ENCODE data around the gene NCSTN.
"Not testable (repeated sequence)": the region's sequence is repeated elsewhere in the genome, so short reads cannot be mapped to it uniquely, and the experiment has no call there.

The NCSTN gene

DNA sequence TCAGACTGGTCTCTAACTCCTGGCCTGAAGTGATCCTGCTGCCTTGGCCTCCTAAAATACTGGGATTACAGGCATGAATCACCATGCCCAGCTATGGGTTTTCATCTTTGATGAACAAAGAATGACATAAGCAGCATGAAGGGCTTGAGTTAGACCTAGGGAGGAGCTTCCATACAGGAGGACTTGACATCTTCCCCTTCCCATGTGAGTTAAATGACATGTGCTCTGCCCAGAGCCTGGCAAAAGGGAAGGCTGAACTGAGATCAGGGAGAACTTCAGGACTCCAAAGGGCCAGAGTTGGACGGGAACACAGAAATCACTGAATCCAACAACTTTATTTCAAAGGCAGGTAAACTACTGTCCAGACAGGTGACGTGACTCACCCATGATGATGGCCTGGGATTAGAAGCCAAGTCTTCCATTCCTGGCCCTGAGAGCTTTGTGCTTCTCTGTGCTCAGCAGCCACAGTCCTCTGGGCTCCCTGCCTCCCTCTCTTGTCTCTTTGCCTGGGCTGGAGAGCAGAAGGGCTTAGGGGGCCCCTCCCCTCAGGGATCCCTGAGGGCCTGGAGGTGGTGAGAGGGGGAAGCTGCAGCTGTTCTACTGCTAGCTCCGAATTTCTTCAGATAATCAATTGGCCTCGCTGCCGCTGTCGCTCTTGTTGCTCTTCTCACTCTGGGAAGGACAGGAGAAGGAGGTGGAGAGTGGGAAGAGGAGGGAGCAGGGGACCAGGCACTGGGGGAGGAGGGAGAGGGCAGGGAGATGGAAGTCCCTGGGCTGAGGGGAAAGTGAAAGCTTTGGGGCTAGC, 31.3 kb downstream of the NCSTN start:
- peak; percentile 71 for DNase-seq

DNA sequence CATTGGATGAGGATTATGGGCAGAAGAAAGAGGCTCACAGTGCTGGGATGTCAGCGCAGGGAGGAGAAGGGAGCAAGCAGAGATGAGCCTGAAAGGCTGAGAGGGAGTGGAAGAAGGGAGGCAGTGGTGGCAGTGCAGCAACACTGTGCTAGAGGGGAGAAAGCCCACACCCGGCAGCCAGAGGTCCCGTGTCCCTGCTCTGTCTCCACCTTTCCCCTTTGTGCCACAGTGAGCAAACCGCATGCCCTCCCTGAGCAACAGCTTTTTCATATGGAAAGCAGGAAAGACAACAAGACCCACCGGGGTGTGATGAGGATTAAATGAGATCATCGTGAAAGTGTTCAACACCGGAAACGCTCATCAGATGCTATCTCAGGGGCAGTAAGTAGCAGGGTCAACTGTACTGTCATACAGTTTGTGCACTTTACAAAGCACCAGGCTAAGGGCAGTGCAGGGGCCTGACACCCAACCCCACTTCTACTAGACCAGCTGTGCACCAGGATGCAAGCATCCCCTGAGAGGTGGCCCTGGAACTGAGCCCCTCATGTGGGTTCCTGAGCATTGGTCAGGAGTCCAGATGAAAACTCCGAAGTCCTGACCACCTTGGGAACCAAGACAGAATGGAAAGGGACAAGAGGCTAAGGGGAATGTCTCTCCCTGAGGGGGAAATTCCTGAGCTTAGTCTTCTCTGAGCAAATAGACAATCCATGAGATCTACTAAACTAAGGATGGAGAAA, 32.8 kb downstream of the NCSTN start:
- no peak for DNase-seq

DNA sequence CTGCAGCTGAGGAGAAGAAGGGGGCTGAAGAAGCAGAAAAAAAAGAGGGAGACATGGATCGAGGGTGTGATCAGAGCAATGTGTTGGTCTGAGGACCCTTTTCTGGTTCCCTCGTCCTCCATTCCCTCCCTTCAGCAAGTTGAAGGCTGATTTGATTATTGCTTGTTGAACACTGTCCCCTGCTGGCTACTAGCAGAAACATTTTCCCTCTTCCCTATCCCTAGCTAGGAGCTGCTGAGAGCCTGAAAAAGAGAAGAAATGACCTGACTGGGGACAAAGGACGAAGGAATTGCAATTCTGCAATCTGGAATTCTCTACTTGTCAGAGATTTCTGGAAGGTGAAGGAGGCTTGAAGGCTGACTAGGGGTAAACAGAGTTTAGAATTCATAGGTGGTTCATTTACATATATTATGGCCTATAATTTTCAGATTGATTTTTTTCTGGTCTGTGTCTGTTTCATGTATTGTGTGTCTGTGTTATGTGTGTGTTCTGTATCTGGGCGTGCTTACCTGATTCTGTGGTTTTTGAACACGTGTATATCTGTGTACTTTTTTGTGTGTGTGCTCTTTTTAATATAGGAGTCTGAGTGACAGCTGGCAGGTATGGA, 33.4 kb downstream of the NCSTN start:
- DNase-seq: no peak

DNA sequence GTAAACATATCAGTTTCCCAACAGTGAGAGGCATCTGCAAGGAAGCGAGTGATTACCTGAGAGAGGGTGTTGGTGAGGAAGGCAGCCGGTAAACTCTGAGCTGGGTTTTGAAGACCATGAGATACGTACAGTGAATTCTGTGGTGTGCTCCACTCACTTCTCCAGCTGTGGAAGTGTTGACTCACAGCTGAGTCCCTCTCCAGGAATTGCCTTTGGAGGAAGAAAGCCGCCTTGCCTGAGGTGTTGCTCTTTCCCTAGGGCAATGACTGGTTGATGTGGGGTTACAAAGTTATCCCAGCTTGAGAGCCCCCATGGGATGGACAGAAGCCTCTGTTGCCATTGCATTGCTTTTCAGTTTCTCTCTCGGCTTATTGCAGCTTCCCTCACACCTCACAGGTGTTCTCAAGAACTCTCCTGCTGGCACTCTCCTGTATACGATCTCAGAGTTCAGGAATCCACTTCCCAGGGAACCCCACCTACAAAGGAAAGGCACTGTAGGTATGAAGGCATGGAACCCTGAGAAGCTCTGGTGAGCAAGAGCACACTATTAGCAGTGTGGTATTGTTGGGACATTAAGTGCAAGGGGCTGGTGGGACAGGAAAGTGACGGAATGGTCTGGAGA, 34.5 kb downstream of the NCSTN start:
- no peak for DNase-seq

DNA sequence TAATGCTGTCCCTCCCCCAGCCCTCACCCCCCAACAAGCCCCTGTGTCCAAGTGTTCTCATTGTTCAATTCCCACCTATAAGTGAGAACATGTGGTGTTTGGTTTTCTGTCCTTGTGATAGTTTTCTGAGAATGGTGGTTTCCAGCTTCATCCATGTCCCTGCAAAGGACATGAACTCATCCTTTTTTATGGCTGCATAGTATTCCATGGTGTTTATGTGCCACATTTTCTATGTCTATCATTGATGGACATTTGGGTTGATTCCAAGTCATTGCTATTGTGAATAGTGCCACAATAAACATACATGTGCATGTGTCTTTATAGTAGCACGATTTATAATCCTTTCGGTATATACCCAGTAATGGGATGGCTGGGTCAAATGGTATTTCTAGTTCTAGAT, 41.6 kb downstream of the NCSTN start:
- not testable (repeated sequence) for DNase-seq

DNA sequence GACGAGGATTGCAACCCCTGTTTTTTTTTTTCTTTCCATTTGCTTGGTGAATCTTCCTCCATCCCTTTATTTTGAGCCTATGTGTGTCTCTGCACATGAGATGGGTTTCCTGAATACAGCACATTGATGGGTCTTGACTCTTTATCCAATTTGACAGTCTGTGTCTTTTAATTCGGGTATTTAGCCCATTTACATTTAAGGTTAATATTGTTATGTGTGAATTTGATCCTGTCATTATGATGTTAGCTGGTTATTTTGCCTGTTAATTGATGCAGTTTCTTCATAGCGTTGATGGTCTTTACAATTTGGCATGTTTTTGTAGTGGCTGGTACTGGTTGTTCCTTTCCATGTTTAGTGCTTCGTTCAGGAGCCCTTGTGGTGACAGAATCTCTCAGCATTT, 45.2 kb downstream of the NCSTN start:
- DNase-seq: not testable (repeated sequence)

DNA sequence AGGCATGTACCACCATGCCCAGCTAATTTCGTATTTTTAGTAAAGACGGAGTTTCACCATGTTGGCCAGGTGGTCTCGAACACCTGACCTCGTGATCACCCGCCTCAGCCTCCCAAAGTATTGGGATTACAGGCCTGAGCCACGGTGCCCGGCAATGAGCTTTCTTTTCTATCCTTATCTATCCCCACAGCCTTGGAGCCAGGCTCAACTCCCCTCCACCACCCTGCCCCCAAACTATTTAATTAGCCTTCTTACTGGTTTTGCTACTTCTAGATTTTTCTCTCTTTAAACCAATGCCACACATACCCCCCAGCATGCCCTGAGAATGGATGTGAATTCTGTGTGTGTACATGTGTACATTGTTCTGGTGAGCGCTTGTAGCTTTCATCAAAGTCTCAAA, 51.5 kb downstream of the NCSTN start:
- DNase-seq: no peak

DNA sequence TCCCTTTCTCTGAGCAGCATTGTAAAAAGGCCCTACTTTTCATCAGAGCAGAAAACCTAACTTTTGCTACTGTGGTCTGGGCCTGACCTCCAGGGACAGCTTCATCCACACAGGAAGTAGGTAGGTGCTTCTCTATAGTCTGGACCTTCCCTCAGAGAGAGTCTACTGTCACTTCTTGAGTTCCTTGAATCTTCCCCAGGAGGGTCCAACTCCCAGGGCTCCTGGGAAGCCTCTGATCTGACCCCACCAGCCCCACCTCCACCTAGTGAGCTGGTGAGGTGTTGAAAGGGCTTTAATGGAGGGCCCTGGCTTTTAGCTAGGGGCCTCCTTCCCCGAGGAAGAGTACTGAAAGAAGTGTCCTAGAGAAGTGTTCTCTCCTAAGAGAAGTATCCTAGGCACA, 54.5 kb downstream of the NCSTN start:
- no peak for DNase-seq

DNA sequence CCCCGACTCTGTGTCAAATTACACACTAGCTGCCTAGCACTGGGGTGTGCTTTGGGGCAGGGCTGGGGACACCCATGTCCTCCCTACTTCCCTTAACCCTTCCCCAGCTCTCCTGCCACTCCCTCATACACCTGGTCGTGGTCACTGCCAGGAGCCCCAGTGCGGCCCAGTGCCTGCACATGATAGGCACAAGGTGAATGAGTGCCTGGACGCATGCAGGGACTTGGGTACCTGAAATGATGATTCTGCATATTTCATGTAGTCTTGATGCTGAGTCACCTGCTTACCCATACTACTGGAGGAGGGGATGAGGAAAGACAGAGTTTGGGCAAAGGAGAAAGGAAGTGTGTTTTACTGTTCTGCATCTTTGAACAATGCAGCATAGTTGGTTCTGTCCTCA, 55.6 kb downstream of the NCSTN start:
- no peak for DNase-seq

DNA sequence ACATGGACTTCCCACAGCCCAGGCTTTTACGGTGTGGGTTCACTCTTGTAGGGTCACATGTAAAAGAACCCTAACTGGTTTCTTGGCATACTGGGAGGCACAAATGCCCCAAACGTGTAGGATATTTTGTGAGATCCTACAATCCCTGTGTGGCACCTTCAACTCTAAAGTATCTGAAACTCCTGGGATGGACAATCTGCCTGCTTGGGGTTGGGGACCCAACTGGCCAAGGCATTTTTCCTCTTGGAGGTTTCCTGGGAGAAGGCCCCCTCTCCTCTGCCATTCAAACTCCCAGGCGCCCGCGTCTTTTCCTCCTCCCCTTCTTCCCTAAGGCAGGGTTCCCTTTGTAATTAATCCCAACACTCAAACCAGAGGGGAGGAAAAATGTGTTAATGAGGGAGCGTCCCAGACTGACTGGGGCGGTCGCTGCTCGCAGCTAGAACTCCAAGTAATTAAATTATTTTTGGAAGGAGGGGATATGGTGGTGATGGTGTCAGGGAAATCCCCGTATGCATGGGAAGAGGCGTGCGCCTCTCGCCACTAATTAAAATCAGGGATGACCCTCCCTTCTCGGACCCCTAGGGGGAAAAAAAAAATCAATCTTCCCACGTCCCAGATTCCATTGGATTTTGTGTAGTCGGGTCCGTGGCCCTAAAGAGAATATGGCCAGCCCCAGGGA, 56.5 kb downstream of the NCSTN start:
- DNase-seq: no peak

DNA sequence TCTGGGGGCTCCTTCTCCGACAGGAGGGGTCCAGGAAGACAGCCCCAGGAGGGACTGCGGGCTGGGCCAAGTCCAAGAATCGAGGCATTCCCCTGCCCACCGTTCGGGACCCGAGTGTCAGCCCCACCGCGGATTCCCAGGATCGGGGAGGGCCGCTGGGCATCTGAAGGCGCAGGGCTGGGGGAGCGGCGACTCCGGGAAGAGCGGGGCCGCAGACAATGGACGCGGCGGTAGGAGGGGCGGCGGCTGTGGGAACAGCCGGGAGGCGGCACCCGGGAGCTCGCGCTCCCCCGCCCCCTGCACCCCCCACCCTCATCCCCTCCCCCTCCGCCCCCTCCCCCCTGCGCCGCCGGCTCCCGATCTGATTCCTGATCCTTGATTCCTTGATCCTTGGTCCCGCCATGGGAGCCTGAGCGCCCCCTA, 57.1 kb downstream of the NCSTN start, which contains the start of gene VANGL2:
TSS of gene VANGL2 (plus strand) at position 342 of the 423 bp plus-strand sequence. CDS start 15,274 bp downstream, outside the sequence.
- DNase-seq: peak; percentile 89

DNA sequence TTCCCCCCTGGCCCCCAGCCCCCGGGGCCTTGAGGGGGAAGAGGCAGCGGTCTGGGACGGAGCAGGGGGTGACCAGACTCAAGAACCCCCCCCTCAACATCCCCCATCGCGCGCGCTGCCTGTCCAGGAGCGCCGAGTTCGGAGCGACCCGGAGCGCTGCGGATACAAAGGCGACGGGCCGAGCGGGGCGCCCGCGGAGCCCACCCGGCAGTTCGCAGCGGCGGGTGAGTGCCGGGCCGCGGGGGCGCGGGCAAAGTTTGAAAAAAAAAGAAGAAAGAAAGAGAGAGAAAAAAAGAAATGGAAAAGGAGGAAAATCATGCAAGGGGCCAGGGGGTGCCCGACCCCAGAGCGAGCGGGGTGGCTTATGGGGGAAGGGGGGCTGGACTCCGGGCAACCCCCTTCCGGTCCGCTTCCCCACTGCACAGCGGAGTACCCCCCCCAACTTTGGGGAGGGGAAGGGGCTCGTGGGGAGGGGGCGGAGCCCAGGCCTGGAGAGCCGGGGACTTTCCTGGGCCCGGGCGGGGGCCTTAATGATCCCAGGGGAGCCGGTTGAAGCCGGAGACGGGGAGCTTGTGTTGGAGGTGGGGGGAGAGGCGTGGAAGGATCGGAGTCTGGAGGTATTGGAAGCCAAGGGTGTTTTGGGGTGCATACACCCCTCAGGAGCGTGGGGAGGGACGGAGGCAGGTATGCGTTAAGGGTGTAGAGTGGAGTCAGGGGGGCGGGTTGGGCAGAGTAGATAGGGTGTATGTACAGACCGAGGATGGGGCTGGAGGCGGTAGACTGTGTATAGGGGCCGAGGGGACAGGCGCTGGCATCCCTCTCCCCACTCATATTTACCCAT, 57.7 kb downstream of the NCSTN start:
- DNase-seq: peak; percentile 66

DNA sequence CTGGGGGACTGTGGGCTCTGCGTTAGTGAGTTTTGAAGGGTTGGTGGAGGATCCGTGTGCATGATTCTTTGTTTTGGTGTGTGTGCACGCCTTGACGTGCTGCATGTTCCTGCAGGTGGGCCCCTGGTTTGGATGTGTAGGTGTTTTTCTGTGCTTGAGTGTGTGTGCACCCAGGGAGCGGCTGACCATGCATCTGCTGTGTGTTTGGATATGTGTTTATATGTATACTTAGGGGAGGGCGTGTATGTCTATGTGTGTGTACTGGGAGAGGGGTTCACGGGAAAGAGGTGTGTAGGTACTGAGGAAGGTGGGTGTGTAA, 58.3 kb downstream of the NCSTN start:
- no peak for DNase-seq

DNA sequence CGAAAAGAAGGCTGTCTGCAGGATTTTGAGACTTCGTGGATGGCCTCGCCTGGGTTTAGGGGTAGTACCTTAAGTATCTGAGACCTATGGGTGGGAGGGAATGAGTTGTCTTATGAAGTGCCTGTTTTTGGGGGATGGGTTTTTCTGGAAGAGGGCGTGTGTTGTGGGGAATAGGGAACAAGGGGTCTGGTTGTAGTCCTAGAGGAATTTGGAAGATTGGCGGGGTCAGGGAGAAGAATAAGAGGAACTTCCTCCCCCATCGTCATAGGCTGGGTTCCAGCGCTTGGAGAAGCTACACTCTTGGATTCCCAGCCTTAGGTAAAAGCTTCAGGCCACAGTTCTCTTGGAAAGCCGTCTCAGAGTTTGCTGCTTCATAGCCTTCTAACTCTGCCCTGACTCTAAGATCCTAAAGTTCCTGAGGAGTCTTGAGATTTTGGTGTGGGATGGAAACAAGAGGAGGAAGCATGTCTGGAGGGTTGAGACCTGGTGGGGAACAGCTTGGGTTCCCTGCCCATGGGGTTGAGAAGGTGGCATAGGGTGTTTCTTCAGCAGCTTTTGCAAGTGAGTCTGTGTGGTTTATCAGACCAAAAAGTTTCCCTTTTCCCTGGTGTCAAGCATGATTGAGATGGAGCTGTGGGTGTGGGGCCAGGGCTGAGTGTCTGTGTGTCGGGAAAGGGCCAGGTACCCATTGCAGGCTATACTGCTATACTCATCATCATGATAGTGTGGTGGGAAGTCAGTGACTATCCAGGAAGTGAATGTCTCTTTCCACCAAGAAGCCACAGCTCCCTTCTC, 59.0 kb downstream of the NCSTN start:
- DNase-seq: no peak

DNA sequence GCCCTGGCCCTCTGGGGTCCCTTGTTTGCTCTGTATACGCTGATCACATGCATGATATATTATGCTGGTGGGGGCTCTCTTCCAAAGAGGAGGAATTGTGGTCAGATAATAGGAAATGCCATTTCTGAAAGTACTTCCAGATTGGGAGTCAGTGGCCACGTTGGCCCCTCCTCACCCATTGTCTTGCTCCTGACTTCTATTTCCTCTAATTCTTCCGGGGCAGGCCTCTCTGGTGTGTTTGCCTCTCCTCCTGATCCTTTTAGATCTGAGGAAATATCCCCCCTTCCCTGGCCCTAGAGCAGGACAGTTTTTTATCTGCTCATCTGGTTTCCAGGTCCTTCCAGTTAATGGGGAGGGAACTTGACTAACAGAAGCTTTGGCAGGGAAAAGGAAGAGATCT, 60.1 kb downstream of the NCSTN start:
- DNase-seq: no peak

DNA sequence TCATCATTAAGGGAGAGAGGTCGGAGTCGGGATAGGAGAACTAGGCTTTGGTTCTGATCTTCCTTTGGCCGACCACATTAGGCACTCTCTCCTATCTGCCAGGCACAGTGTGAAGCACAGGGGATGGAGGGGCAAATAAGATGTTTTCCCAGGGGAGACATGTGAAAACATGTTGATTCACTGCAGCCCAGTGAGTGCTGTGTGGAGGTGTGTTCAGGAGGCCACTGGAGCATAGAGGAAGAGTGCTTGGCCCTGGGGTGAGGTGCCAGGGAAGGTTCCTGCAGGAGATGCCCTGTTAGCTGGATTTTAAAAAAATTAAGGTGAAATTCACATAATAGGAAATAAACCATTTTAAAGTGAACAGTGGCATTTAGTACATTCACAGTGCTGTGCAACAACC, 60.9 kb downstream of the NCSTN start:
- DNase-seq: no peak

DNA sequence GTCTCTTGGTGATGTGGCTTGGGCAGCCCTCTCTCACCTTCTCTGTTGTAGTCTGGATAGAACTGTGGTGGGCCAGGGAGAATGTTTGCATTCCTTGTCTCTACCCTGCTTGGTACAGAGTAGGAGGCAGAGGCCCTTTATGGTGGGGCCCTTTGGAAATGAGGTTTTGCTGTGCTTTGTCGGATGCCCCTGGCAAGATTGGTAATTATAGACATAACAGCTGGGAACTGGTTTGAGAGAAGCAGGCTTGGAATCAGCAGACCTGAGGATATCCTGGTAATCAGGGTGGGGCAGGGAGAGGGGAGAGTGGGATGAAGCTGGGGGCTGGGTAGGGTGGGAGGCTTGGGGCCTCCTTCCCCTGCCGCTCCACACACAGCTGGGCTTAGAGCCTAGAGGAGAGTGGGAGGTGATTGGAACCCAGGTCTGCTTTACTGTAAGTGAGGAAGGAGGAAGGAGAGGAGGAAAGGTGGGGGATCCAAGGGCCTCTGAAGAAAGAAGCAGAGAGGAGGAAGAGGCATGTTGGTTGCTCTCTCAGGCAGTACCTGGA, 62.2 kb downstream of the NCSTN start:
- no peak for DNase-seq

DNA sequence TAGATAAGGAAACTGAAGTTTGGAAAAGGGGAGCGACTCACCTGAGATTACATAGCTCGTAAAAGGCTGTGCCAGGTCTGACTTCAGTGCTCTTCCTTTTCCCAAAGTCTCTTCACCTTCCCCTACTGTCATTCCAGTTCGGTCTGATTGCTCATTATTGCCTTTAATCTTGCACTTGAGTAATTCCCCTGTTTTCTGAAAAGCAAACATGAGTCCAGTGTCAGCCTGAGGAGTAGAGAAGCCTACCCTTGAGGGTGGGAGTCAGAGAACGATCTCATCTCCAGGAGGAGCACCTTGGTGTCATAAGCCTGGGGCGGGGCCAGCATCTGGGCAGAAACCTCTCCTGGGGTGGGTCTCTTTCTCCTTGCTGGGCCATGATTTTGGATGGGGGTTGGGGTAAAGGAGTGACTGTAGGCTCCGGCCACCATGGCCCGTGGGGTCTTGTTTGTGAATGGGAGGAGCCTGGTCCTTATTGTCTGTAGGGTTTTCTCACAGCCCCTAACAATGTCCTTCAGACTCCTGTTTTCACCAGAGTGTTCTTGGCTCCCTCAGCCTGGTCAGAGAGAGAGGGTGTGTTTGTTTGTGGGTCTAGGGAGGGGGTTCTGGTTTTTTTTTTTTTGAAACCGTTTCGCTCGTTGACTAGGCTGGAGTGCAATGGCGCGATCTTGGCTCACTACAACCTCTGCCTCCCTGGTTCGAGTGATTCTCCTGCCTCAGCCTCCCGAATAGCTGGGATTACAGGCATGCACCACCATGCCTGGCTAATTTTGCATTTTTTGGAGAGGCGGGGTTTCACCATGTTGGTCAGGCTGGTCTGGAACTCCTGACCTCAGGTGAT, 63.2 kb downstream of the NCSTN start:
- DNase-seq: no peak

DNA sequence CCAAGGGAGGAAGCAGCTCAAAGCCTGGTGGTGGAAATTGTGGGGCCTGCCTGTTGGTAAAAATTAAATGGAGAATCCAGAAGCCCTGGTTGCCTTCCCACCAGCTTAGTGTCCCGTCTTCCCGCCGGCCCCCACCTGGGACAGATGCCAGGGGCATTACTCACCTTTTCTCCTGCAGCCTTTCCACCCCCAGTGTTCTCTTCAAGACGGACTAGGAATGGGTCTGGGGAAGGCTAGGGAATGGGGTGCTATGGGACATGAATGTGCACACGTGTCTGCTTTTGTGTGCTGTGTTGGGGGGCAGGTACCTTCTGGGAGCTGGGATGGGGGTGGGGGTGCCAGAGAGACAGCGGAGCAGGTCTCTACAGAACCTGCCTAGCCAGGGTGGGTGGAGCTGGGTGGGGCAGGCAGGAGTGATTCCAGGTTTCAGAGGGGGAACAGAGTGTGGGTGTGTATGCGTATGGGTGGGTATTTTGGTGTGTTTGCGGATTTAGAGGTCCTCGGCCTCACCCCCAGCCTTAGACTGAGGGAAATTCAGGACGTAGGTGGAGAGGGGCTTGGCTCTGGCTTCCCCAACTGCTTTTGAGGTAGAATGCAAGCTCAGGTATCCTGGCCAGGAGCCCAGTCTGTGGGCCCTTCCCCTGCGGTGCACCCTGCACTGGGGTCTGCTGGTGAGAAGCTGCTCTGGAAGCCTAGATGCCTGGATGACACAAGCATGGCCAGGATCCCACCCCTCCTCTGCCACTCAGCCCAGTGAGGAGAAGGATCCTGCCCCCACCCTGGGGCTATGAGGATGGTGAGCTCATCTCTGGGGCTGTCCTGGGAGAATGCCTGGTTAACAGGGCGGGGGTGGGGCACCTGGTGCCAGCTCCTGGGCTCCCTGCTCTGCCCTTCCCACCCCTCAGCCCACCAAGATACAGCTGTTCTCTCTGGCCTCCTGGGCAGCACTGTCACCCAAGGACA, 64.9 kb downstream of the NCSTN start:
- no peak for DNase-seq

Data from left hindlimb (tissue), 1 donor.